GM12801 (cell line): ENCODE results near the gene RBP2.

Experiments used
- TF ChIP-seq, protein P1 (sequence below): IDR thresholded peaks from one replicate; pipeline ENCODE4 v1.5.1; 2011; ENCODE audit warnings: control low read depth; ENCODE audit not compliant: insufficient read length; ENCODE audit errors: extremely low read depth

The RBP2 gene

DNA sequence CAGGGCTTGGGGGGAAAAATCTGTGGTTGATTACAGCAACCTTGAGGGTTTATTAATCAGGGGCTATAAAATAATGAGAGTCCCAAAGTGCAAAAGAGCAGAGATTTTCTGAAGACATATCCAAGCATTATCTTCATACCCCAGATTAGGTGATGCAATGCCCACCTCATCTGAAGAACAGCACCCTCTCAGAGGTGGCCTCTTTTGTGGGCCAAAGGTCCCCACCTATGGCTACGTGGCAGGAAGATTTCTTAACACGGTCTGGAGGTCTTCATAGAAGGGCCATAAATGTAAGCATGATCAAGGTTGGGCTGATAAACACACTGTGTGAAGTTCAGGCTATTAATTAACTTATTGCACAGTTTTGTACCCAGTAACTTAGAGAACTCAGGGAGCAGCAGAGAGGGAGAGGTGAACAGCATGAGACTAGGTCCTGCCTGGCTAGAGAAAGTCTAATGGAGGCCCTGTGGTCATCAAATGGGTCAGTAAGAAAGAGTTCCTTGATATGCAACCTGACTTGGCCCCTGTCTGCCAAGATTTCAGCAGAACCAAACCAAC is 29.6 kb upstream of the RBP2 start:
- TF ChIP-seq, protein P1, sequence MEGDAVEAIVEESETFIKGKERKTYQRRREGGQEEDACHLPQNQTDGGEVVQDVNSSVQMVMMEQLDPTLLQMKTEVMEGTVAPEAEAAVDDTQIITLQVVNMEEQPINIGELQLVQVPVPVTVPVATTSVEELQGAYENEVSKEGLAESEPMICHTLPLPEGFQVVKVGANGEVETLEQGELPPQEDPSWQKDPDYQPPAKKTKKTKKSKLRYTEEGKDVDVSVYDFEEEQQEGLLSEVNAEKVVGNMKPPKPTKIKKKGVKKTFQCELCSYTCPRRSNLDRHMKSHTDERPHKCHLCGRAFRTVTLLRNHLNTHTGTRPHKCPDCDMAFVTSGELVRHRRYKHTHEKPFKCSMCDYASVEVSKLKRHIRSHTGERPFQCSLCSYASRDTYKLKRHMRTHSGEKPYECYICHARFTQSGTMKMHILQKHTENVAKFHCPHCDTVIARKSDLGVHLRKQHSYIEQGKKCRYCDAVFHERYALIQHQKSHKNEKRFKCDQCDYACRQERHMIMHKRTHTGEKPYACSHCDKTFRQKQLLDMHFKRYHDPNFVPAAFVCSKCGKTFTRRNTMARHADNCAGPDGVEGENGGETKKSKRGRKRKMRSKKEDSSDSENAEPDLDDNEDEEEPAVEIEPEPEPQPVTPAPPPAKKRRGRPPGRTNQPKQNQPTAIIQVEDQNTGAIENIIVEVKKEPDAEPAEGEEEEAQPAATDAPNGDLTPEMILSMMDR = no peak

DNA sequence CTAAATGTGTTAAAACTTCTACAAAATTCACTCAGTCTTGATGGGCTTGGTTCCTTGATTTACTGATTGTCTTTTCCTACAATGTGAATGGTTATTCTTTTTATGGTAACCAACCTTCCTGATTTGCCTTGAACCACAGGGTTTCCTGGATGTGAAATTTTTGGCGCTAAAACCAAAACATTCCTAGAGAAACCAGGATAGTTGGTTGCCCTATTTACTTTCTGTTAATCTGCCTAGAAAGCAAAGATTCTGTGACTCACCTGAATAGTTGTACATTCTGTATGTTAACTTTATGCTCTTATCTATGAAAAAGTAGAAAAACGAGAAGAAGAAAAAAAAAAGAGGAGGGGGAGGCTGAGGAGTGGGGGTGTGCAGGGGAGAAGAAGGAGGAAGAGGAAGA is 23.2 kb upstream of the RBP2 start:
- TF ChIP-seq, protein P1 = no peak

DNA sequence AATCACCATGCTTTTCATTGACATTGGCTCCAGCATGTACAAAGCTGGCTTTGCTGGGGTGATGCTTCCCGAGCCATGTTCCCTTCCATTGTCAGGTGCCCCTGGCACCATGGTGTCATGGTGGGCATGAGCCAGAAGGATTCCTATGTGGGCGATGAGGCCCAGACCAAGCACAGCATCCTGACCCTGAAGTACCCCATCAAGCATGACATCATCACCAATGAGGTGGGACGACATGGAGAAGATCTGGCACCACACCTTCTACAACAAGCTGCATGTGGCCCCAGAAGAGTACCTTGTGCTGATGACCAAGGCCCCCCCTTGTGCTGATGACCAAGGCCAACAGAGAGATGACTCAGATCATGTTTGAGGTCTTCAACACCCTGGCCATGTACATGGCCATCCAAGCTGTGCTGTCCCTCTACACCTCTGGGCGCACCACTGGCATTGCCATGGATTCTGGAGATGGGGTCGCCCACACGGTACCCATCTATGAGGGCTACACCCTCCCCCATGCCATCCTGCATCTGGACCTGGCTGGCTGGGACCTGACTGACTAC is 17.6 kb upstream of the RBP2 start:
- TF ChIP-seq, protein P1 = no peak

DNA sequence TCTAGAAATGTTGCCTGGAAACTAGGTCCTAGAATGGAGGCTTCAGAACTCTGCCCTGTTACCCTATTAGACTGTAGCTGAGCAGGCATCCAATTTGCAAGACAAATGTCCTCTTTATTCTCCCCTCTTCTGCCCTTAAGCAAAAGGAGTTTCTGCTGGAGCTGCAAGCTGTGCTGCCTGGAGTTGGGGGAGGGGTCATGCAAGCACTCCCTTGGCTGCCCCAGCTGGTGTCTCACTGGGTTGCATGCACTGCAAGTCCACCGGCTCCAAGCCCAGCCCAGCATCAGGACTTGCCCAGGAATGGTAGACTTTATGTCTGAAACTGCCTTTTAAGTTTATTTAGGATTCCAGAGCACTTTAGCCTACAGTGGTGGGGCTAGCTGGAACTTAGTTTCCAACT is 15.7 kb upstream of the RBP2 start:
- TF ChIP-seq, protein P1 = no peak

DNA sequence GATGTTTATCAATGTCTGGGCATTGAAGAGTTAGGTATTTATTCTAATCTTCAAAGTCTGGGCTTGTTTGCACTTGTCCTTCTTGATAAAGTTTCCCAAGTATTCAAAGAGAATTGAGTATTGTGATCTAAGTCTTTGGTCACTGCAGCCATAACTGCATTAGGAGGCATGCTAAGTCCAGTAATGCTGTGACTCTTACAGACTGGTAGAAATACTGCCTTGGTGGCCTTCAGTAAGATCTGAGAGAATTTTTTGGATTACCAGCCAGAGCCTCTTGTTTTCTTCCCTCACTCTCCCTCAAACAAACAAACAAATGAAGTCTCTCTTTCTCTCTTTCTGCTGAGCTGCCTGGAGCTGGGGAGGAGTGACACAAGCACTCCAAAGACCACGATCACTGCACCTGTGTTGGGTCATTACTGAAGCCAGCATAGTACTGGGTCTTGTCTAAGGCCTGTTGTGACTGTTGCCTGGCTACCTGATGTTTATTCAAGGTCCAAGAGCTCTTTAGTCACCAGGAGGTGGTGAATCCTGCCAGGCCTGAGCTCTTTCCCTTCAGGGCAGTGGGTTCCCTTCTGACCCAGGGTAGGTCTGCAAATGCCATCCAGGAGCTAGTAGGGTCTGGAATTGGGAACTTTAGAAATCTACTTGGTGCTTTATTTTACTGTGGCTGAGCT is 14.8 kb upstream of the RBP2 start:
- TF ChIP-seq, protein P1 = no peak

DNA sequence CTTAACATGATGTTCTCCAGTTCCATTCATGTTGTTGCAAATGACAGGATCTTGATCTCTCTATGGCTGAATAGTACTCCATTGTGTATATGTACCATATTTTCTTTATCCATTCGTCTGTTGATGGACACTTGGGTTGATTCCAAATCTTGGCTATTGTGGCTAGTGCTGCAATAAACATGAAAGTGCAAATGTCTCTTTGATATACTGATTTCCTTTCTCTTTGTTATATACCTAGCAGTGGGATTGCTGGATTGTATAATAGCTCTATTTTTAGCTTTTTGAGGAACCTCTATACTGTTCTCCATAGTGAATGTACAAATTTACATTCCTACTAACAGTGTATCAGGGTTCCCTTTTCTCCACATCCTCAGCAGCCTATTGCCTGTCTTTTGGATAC is 5.9 kb upstream of the RBP2 start:
- TF ChIP-seq, protein P1 = no peak

DNA sequence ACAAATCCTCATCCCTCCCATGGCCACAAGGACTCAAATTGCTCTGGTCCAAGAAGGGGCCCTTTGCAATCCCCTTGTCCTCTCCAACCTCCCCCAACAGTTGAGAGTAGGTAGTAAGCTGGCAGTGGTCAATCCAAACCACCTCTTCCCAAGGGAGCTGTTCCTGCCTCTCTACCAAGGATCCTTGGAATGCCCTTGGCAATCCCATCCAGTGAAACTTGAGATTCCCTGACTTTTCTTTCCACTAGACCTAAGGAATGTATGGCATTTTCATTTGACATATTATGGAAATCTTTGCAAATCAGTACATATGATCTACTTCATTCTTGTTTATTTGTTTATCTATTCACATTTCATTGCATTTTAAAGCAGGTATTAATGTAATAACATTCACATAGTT is 4.8 kb upstream of the RBP2 start:
- TF ChIP-seq, protein P1 = no peak
